DMS 273 (cell line): Measurements from ENCODE around the gene SEMA6C.

Source experiments
- DNase-seq: peaks from one replicate; lab custom pipeline; 2025; ENCODE audit not compliant: unreplicated experiment; lab: John Stamatoyannopoulos, UW

SEMA6C gene

DNA sequence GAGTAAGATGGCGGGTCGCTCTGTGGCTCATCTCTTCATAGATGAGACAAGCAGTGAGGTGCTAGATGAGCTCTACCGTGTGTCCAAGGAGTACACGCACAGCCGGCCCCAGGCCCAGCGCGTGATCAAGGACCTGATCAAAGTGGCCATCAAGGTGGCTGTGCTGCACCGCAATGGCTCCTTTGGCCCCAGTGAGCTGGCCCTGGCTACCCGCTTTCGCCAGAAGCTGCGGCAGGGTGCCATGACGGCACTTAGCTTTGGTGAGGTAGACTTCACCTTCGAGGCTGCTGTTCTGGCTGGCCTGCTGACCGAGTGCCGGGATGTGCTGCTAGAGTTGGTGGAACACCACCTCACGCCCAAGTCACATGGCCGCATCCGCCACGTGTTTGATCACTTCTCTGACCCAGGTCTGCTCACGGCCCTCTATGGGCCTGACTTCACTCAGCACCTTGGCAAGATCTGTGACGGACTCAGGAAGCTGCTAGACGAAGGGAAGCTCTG is 12.4 kb upstream of the SEMA6C start:
- no peak for DNase-seq

DNA sequence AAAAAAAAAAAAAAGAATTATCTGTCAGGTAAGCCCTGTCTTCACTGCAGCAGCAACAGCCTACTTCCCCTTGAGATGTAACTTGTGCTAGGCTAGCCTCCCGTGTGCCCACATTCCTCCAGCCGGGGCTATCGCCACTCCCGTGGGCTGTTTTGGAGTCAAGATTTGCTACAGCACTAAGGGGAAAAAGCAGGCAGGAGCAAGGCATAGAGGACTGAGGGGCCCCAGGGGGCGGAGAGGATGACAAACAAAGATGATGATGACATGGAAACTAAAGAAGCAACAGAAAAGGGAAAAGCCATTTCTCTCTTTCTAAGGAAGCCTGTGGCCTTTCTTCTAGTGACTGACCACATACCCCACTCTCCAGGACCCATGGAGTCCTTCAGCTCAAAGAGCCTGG is 11.9 kb upstream of the SEMA6C start:
- DNase-seq, result no peak

DNA sequence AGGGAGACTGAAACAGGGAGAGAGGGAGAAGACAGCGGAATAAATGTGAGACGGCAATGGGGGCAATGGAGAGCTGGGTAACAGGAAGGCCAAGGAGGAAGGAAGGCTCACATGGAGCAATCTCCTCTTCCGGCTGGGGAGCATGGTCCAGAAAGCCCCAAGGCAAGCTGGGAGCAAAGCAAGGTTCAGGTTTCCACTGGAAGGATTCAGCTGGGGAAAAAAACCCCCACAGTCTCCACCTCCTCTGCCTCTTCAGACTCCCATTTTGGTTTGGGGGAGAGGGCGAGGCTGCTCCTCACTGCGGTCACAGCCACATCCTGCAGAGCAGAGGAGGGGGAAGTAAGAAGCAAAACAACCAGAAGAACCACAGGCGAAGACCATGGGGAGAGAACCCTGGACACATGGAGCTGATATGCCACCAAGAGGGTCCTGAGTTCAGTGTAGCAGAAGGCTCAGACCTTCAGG is 10.7 kb upstream of the SEMA6C start:
- DNase-seq, result no peak

DNA sequence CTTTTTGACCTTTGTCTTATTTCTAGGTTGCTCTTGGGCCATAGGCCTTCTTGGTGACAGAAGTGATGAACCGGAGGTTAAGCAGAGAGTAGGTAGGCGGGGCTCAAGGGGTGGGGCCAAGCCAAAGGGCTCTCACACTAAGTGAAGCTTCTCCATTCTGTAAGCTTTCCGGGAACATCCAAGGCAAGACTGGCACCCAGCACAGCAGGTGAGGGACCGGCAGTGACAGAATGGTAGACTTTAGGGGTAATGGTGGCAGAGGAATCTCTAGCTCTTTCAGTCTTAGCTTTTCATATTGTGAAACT is 10.0 kb upstream of the SEMA6C start, which contains the start of gene TNFAIP8L2:
Gene TNFAIP8L2, plus strand, starts transcription at position 135 of the 305 bp plus-strand sequence. CDS start 2,049 bp downstream, outside the sequence.
- DNase-seq, result peak; percentile 92

DNA sequence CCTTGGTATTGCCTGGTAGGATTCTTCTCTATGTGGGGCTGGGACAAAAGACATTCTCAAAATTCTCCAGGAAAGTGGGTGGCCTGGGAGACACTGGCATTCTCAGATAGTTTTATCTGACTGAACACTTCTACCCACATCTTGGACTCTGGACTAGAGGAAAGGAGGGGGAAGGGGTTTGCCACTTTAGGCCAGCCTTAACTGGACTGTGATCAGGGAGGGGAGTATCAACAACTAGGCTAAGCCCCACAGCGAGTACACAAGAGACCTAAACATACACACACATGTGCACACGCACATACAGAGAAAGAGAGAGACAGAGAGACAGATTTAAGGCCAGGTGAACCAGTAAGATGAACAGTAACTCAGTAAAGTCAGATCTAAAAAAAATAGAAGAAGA is 1.2 kb upstream of the SEMA6C start:
- DNase-seq, result no peak

DNA sequence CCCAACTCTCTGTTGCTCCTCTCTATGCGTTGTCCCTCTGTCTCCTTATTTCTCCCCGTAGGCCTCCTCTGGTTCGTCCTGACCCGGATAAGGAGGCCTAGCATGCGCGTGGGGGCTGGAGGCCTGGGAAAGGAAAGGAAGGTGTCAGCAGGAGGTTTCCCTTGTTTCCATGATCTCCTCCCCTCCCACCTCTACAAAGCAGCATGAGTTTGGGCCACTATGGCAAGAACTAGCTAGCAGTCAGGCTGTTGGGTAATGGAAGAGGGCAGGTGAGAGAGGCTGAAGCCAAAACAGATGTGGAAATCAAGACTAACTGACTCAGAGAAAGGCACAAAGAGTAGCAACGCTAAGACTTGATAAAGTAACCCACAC is 687 bp upstream of the SEMA6C start:
- no peak for DNase-seq

DNA sequence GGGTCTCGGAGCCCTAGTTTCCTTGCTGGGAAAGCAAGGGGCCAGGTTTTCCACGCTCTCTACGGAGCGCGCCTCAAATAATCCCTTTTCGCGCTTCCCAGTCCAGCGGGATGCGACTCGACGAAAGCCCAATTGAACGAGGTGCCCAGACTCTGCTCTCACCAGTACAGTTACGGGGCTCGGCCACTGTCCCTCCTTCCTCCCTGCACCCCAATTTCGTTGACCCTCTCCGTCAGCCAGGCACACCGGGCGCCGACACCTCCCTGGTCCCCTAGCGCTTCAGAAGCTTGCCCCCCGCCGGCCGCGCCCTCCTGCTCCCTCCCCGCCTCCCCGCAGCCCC is 389 bp downstream of the SEMA6C start:
- peak; percentile 97 for DNase-seq

DNA sequence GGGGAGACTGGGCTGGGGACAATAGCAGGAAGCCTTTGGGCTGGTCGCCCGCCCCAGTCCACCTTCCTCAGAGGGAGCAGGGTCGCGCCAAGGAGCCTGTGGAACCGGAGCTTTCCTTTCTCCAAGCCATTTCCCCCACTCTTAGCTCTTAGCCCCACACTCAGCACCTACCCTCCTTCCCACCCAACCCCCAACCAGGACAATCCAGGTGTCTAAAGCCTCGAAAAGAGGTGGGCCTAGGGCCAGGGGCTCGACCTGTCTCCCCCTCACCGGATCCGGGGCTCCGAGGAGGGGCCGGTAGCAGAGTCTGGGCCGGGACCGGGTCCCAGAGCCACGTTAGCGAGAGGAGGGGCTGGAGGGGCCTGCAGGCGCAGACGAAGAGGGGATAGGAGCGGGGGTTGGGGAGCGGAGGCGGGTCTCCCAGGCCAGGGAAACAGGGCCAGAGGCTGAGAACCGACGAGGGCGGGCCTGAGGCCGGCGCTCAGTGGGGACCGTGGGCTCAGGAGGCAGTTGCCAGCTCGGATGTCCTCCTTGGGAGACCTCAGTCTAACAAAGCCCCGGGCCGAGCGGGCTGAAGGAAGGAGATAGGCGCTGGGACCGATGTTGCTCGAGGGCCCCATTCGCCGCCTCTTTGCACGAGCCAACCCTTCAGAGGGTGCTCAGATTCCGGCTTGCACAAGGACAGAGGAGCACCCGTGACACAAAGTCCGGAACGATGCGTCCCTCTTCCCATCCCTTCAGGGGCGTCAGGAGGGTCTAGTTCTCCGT is 943 bp downstream of the SEMA6C start:
- peak; percentile 97 for DNase-seq

DNA sequence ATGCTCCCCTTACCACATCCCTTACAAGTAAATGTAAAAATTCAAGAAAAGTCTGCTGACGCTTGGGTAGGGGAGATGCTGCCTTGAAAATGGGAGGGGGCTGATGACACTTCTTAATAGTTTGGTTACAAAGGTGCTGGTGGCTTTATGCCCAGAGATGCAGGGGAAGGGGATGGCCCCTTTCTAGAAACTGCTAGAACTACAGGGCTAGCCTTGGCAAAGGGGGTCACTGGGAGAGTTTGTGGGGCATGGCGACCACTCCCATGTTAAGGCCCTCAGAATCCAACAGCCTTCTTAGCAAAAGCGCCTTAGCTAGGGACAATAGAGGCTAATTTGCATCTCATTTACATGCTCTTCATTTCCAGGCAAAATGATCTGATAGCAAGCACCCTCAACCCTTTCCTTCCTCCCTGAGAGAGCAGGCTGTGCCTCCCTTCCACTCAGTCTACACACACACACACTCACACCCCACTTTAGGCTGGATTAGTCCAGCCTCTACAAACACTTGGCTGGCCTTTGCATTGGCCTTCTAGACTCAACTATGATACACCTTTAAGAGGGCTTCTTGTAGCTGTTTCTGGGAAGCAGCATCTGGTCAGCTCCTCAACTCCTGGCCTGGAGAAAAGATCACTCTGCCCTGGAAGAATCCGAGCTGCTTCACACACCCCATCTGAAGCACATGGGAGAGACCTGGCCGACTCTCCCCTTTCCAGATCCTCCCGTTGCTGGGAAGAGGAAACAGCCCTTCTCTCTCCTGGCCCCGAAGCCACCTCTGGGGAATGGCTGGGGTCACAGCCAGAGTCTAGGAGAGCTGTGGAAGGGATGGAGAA is 1.7 kb downstream of the SEMA6C start:
- no peak for DNase-seq

DNA sequence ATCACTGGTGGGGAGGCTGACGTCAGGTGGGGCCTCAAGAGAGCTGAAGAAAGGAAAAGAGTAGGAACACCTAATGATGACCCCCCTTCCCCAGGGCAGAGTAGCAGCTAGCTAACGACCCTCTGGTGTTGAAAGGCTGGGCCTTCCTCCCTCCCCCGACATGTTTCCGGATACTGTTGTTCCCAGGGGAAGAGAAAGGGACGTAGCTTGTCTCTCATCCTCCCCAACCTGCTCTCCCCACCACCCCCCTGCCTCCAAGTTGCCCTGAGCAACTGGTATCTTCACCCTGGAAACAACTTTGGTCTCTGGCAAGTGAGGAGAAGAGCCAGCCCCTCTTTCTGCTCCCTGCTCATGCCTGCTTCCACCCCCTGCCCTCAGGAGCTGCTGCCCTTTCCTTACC is 2.4 kb downstream of the SEMA6C start:
- peak; percentile 94 for DNase-seq

DNA sequence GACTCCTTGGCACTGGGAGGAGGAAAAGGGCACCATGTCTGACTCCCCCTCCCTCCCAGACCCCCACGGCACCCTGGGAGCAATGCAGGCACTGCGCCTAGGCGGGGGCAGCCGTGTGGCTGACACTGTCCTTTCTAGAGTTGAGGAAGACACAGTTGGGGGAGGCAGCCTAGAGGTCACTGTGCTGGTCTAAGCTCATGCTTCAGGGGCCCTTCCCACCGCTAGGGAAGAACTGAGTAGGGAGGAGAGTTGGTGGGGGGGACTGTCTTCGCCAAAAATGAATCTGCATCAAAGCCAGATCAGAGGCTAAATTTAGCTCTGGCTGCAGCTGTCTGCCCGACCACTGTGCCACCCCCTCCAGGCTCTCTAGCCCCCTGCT is 3.4 kb downstream of the SEMA6C start:
- DNase-seq, result peak; percentile 94

DNA sequence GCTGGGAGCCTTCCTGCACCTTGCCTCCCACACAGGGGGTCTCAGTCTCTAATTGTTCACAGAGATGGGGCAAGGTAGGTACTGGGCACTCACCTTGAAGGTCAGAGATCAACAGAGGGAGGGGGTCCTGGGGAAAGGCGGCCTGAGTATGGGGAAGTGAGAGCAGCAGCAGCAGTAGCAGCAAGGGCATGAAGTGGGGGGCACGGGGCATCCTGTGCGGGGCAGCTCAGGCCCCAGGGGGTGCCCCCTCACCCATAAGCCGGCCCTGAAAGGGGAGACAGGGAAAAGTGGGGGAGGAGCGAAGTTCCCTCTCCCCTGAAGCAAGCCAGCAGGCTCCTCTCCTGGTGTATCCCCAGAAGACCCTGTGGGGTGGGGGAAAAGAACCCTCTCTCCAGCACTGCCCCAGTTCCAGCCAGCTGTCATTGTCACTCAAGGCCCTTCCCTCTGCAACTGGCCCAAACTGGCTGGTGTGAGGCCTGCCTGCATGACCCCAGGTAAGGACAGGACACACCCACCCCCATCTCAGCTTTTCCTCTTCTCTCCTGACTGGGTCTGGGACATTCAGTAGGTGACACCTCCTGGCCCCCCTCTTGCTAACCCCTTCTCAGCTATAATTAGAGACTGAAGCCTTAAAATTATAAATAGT is 3.9 kb downstream of the SEMA6C start:
- DNase-seq, result peak; percentile 96

DNA sequence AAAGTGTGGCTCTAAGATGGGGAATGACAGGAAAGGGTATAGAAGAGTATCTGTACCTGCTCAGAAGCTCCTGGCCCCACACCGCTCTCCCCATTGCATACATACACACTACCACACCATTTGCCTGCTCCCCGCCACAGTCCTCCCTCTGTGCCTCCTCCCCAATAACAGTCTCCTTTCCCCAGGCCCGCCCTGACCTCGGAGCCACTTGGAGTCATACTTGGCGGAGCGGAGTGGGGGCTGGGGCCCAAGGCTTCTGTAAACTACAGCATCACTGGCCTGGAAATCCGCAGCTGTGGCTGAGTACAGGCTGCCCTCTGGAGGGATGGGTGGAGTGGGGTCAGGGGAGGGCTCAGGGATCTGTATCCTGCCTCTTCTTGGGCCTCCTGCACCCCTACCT is 8.6 kb downstream of the SEMA6C start:
- no peak for DNase-seq

DNA sequence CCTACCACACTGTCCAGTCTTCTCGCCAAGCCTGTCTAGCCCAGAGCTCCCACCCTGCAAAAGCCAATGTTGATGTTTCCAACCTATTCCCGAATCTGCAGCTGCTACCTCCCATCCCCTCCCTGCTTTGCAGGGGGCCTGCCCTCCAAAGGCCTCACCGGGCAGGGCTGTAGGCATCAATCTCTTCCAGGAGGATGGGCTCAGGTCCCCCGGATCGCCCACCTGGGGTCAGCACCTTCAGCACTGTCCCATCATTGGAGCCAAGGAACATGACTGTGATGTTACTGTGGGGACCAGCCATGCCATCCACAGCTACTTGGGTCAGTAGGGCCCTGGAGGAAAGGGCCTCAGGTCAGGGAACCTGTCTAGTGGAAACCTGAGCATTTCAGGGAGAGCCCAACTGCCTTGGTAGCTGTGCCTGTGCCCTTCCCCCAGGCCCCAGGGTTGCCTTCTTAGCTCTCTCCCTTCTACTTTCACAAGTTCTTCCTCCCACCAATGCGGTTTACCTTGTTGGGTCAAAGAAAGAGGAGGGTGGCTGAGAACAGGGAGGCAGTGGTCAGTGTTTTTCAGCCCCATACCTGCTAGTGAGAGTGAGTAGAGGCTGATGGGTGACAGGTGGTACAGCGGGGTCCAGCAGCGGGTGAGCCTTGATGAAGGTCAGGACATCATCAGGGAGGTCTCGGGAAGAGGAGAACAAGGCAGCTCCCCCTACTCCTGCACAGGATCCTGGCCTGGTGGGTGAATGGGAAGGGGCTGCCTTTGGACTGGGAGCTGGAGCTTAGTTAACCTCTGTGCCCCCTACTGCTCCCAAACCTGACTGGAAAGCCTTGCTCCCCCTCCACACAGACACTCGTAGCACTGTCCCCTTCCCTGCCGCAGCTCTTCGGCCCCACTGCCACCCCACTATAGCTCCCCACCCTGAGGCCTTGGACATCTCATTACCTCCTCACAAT is 10.7 kb downstream of the SEMA6C start:
- DNase-seq, result no peak

DNA sequence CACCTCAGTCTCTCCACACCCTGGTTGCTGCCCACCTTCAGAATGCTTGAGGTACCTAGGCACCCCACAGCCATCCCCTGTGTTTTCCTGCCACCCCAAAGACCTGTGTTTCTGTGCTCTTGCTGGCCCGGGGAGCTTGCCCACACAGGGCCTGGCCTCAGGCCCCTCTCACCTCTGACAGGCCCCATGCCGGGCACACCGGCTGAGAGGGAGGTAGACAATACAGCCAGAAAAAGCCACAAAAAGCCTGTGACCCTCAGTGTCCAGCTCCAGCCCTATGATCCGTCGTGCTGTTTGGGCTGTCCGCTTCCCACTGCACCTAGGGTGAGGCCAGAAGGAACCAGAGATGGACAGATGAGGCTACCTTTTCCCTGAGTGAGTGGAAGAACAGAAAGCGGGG is 11.4 kb downstream of the SEMA6C start:
- DNase-seq, result no peak

DNA sequence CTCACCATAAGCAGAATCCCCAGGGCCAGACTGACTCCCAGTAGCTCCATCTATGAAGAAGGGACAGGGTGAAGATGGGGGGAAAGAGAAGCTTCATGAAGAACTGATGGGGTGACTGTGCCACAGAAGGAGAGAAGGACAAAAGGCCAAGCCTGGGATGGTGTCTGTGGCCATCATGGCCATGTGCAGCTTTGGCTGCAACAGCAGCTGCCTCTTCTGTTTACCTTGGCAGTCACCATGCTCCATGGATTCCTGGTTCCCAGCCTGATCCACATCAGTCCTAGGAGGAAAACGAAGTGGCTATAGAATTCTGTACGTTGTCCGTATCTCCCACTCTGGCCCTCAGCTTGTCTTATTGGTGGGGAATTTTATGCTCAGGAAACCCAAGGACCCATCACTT is 12.0 kb downstream of the SEMA6C start:
- DNase-seq, result peak; percentile 93

DNA sequence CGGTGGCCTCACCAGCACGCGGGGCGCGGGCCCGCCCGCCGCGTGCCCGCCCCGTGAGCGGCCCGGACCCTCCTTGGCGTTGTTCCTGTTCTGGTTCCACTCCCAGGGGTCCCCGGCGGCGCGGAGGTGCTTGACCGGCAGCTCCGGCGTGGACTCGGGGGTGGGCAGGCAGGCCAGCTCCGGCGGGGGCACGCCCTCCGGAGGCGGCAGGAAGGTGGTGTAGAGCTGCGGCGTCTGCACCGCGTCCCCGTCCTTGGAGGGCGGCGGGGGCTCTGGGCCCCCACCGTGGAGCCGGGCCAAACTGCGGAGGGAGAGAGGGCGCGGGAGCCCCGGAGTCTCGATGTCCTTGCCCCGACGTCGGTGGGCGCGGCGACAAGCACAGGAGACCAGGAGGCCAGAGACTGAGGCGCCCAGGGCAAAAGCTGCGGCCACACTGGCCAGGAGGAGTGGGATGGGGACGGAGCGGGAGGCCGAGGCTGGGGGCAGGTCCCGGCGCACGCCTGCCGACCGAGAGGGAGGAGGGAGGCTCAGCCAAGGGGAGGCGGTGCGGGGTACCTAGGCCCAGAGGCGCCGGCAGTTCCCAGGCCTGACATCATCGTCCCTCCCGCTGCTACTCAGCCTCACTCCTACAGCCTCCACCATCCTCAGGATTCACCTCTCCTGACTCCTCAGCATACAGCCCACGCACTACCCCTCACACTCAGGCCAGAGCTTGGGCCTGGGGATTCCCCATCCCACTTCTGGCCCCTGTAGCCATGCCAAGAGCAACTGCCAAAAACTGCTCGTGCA is 13.2 kb downstream of the SEMA6C start:
- DNase-seq, result no peak

DNA sequence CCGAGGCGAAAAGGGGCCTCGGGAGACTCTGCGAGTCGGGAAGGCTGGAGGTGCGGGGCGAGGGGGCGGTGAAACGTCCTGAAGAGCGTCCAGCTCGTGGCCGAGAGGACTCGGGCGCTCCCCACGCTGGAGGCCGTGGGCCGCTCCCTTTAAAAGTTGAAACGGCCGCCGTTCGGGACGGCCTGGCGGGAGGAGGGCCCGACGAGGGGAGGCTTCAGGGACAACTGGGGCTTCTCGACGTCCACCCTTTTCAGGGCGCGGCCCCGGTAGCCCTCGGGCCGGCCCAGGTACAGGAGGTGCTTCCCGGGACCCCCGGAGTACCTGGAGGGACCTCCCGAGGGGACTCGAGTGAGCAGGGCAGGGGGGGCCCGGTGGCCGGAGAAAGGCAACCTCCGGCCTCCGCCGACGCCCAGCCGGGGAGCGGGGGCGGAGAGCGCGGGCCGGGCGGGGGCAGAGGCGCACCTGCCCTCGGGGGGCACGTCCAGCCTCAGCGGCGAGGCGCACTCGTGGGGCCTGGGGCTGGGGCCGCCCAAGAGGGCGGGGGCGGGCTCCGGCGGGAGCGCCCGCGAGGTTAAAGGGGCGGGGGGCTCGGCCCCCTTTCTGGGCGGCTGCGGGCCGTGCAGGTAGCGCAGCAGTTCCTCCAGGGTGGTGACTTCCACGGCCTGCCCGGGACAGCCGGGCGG is 14.0 kb downstream of the SEMA6C start:
- DNase-seq, result no peak

DNA sequence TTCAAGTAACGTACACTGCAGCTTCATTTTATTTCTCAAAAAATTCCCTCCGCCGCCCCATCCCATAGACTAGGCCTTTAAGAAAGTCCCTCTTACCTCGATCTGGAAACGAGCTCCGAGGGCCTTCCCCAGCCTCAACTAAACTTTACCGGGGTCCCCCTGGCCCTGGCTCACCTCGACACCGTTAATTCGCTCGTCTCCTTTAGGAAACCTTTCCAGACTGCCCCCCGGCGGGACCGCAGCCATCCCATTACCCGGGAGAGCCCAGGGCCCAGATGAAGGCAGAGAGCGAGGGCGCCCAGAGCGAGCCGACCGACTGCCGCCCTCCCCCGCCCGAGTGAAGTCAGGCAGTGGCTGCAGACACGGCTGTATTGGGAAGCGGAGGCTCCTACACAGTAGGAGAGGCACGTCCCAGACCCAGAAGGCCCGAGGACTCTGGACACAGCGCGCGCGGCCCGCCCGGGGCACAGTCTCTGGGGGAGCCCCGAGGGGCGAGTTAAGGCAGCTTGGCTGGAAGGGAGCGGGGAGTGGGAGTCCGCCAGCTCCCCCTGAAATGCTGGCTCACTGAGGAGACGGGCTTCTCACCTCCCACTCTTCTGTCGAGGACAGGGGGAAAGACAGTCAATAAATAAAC is 14.6 kb downstream of the SEMA6C start:
- DNase-seq, result no peak
